GM12891 (cell line): Measurements from ENCODE around the gene ATP6V1G3.

Experiments used
- PAX5 ChIP-seq: IDR thresholded peaks from 2 replicates; pipeline ENCODE4 v1.6.1; 2011; ENCODE audit warnings: low read length, moderate library complexity, mild to moderate bottlenecking; ENCODE audit not compliant: insufficient read depth, severe bottlenecking
- POLR2A ChIP-seq: IDR thresholded peaks from 2 replicates; pipeline ENCODE4 v1.6.1; 2011; ENCODE audit warnings: low read depth, low read length, control low read depth
- POLR2AphosphoS5 ChIP-seq: IDR thresholded peaks from 2 replicates; pipeline ENCODE4 v1.6.1; 2011; ENCODE audit warnings: low read depth, low read length, control low read depth
- SPI1 ChIP-seq: IDR thresholded peaks from 2 replicates; pipeline ENCODE4 v1.6.1; 2011; ENCODE audit warnings: low read depth, low read length, control low read depth

- TF ChIP-seq POLR2AphosphoS5 (no peak), POLR2A (no peak), PAX5 (no peak), SPI1 (no peak)
These were observed 24.2 kb upstream of the ATP6V1G3 start for GRCh38 chr1:198564716-198565115.
